ENCODE results near the gene PDCD4. TPM values are rescaled to one million over a fixed set of nuclear protein-coding genes. Genes with fewer than 3 reads are reported as not detected.
A peak's percentile ranks its signal among the peaks of the same experiment; 100 is the strongest.

The PDCD4 gene
- total RNA-seq, 4 donors from 2014 or later = 230 to 445 (median 330) TPM

- TF ChIP-seq POLR2A (IDR thresholded peaks at IDR 0.05) (no peak), CTCF (IDR thresholded peaks at IDR 0.05) (no peak)
- peak in 1 of 2 donors; percentile 64 for DNase-seq (ENCODE audit: low spot score in 2 of 2)
- intact Hi-C loops (cut with DNase I; ENCODE audit: low total_unique reads) = no loop called here
- WGBS, 2 donors = 73% methylated on average over 8 of the region's 8 CpGs
- H3K4me3 ChIP-seq (ENCODE audit: low read depth, poor library complexity, severe bottlenecking) = no peak overlapping the region
Measured at GRCh38 chr10:110843796-110844616, 27.7 kb upstream of the PDCD4 start.

GRCh38 chr10:110844617-110844881 is 27.2 kb upstream of the PDCD4 start:
- intact Hi-C loops (cut with DNase I; ENCODE audit: low total_unique reads) = no loop called here
- DNase-seq (ENCODE audit: low spot score in 2 of 2) = no peak
- TF ChIP-seq CTCF (IDR thresholded peaks at IDR 0.05) (no peak), POLR2A (IDR thresholded peaks at IDR 0.05) (no peak)
- no peak overlapping the region for H3K4me3 ChIP-seq (ENCODE audit: low read depth, poor library complexity, severe bottlenecking)
- WGBS, 2 donors = 88 to 92% methylated on average over 4 of the region's 4 CpGs

- TF ChIP-seq CTCF (IDR thresholded peaks at IDR 0.05) (no peak), POLR2A (IDR thresholded peaks at IDR 0.05) (no peak)
- no peak overlapping the region for H3K4me3 ChIP-seq (ENCODE audit: low read depth, poor library complexity, severe bottlenecking)
- intact Hi-C loops (cut with DNase I; ENCODE audit: low total_unique reads) = no loop called here
- no peak for DNase-seq (ENCODE audit: low spot score in 2 of 2)
- 64 to 67% methylated on average over 2 of the region's 2 CpGs for WGBS, 2 donors
Measured at GRCh38 chr10:110845192-110845755, 26.5 kb upstream of the PDCD4 start.

- peak in 1 of 2 donors; percentile 85 for DNase-seq (ENCODE audit: low spot score in 2 of 2)
- intact Hi-C loops (cut with DNase I; ENCODE audit: low total_unique reads) = no loop called here
- no peak overlapping the region for H3K4me3 ChIP-seq (ENCODE audit: low read depth, poor library complexity, severe bottlenecking)
- WGBS, 2 donors = 31 to 66% methylated on average over 3 of the region's 3 CpGs
- TF ChIP-seq POLR2A (IDR thresholded peaks at IDR 0.05) = no peak
- TF ChIP-seq CTCF (IDR thresholded peaks at IDR 0.05) = no peak
Measured at GRCh38 chr10:110845756-110846620, 25.7 kb upstream of the PDCD4 start.

GRCh38 chr10:110847374-110847773 is 24.4 kb upstream of the PDCD4 start:
- 82 to 84% methylated on average over 6 of the region's 6 CpGs for WGBS, 2 donors
- TF ChIP-seq POLR2A (IDR thresholded peaks at IDR 0.05) (no peak), CTCF (IDR thresholded peaks at IDR 0.05) (no peak)
- H3K4me3 ChIP-seq (ENCODE audit: low read depth, poor library complexity, severe bottlenecking) = no peak overlapping the region
- peak in 1 of 2 donors; percentile 72 for DNase-seq (ENCODE audit: low spot score in 2 of 2)
- intact Hi-C loops (cut with DNase I; ENCODE audit: low total_unique reads) = no loop called here

Measured in lower leg skin (tissue), 4 donors.